Measurements from ENCODE around the gene SLIRP.

Gene SLIRP

DNA sequence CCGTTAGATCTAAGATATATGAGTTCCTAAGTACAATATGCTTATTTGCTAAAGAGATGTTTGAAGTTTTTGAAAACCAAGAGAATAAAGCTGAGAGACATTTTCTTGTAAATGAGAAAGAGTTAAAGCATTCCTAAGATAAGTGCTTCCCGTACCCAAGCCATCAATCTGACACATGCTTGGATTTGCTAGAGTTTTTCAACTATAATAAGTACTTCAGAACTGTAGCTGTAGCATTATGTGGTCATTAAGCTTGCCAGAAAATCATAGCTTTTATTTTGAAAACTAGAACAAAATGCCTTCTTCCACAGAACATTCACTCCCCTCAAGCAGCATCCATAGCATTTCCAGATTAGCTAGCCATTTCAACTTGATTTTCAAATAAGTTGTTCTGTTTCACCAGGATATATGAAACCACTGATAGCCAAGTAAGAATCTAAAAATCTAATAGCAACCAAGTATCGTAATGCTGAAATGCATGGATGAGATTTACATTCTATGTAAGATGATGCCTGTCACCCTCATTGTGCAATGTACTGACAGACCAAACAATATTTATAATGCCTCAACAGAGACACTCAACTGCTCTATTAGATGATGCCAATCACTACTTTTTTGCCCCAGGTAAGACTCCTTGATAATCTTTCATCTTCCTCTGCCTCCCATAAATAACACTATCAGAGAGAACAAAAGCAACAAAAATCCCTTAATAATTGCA is 45.1 kb downstream of the SLIRP start:
- Histone ChIP-seq H3K9me3 (ENCODE audit: insufficient read depth, low read depth, low read length) (no peaks in the 10 kb centered on the region), H3K4me2 (ENCODE audit: low read depth, low read length, poor library complexity, severe bottlenecking) (peak overlapping the region; percentile 53), H2AFZ (ENCODE audit: low read length) (no peak overlapping the region), H3K9me2 (replicated peaks; ENCODE audit: low read depth, low read length) (no peaks in the 10 kb centered on the region), H3K4me1 (ENCODE audit: insufficient read depth, low read length, poor library complexity, severe bottlenecking) (peaks cover 18% of the 10 kb centered on the region), H3K79me2 (ENCODE audit: insufficient read depth, low read length) (peaks cover 53% of the 10 kb centered on the region), H3K27me3 (ENCODE audit: insufficient read depth, low read length, poor library complexity, severe bottlenecking) (no peaks in the 10 kb centered on the region), H3K4me3 (ENCODE audit: low read length, poor library complexity, severe bottlenecking) (peak overlapping the region; percentile 35), H3F3A (ENCODE audit: low read depth) (no peaks in the 10 kb centered on the region), H3K9ac (ENCODE audit: low read depth, low read length, poor library complexity, severe bottlenecking) (peak overlapping the region; percentile 12), H3K36me3 (ENCODE audit: insufficient read depth, low read length) (peaks cover 46% of the 10 kb centered on the region), H4K20me1 (ENCODE audit: insufficient read depth, low read length, poor library complexity, severe bottlenecking) (peaks cover 40% of the 10 kb centered on the region)
- TF ChIP-seq EZH2phosphoT487 (IDR thresholded peaks at IDR 0.05; ENCODE audit: borderline replicate concordance): no peak
- TF ChIP-seq, protein P1, sequence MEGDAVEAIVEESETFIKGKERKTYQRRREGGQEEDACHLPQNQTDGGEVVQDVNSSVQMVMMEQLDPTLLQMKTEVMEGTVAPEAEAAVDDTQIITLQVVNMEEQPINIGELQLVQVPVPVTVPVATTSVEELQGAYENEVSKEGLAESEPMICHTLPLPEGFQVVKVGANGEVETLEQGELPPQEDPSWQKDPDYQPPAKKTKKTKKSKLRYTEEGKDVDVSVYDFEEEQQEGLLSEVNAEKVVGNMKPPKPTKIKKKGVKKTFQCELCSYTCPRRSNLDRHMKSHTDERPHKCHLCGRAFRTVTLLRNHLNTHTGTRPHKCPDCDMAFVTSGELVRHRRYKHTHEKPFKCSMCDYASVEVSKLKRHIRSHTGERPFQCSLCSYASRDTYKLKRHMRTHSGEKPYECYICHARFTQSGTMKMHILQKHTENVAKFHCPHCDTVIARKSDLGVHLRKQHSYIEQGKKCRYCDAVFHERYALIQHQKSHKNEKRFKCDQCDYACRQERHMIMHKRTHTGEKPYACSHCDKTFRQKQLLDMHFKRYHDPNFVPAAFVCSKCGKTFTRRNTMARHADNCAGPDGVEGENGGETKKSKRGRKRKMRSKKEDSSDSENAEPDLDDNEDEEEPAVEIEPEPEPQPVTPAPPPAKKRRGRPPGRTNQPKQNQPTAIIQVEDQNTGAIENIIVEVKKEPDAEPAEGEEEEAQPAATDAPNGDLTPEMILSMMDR (conservative IDR thresholded peaks at IDR 0.05; ENCODE audit: low read length): no peak

DNA sequence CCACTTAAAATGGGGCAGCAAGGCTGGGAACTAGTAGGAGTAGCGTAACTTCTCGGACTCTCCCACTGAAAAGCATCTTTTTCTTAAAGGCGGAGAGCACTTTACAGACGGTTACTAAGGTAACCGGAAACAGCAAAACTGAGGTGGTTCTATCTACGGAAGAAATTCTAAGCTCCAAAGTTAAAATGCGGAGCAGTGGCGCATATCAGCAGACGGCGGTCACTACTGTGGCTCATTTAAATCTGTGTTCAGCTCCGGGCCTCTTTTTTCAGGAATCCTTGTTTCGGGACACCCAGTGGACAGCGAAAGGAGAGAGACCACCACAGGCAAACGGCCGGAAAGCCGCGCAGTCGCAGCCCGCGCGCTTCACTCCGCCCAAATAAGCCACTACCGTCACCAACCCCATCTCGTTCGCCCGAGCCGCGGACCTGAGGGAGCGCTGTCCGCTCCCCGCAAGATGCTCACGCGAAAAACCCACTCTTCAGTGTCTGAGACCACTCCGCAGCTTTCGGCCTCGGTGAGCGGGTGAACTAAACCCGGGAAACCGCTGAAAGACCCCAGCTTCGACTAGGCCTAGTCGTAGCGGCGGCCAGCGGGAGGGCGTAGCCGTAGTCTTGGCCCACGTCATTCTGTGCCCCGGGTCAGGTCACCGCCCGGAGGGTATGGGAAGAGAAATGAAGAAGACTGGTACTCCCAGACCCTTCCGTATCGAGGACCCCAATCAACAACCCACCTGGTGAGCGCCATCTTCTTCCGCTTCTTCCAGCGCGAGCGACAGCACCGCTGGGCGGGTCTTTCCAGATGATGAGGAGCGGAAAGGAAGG is 52.7 kb downstream of the SLIRP start, which contains the start of gene SNW1:
TSS of gene SNW1 (minus strand) at position 776 of the 824 bp plus-strand sequence. CDS start at position 747, 29 bp downstream.
- TF ChIP-seq EZH2phosphoT487 (IDR thresholded peaks at IDR 0.05; ENCODE audit: borderline replicate concordance): no peak
- TF ChIP-seq, protein P1 (conservative IDR thresholded peaks at IDR 0.05; ENCODE audit: low read length): no peak
- Histone ChIP-seq H3K36me3 (ENCODE audit: insufficient read depth, low read length) (no peaks in the 10 kb centered on the region), H3F3A (ENCODE audit: low read depth) (no peaks in the 10 kb centered on the region), H3K9me3 (ENCODE audit: insufficient read depth, low read depth, low read length) (no peaks in the 10 kb centered on the region), H2AFZ (ENCODE audit: low read length) (peak within 1 kb of the TSS; percentile 100), H3K9me2 (replicated peaks; ENCODE audit: low read depth, low read length) (no peaks in the 10 kb centered on the region), H3K4me1 (ENCODE audit: insufficient read depth, low read length, poor library complexity, severe bottlenecking) (peaks cover 38% of the 10 kb centered on the region), H3K27me3 (ENCODE audit: insufficient read depth, low read length, poor library complexity, severe bottlenecking) (no peaks in the 10 kb centered on the region), H3K4me2 (ENCODE audit: low read depth, low read length, poor library complexity, severe bottlenecking) (peak within 1 kb of the TSS; percentile 100), H3K79me2 (ENCODE audit: insufficient read depth, low read length) (peaks cover 52% of the 10 kb centered on the region), H4K20me1 (ENCODE audit: insufficient read depth, low read length, poor library complexity, severe bottlenecking) (peaks cover 44% of the 10 kb centered on the region), H3K9ac (ENCODE audit: low read depth, low read length, poor library complexity, severe bottlenecking) (peak within 1 kb of the TSS; percentile 87), H3K4me3 (ENCODE audit: low read length, poor library complexity, severe bottlenecking) (peak within 1 kb of the TSS; percentile 97)

DNA sequence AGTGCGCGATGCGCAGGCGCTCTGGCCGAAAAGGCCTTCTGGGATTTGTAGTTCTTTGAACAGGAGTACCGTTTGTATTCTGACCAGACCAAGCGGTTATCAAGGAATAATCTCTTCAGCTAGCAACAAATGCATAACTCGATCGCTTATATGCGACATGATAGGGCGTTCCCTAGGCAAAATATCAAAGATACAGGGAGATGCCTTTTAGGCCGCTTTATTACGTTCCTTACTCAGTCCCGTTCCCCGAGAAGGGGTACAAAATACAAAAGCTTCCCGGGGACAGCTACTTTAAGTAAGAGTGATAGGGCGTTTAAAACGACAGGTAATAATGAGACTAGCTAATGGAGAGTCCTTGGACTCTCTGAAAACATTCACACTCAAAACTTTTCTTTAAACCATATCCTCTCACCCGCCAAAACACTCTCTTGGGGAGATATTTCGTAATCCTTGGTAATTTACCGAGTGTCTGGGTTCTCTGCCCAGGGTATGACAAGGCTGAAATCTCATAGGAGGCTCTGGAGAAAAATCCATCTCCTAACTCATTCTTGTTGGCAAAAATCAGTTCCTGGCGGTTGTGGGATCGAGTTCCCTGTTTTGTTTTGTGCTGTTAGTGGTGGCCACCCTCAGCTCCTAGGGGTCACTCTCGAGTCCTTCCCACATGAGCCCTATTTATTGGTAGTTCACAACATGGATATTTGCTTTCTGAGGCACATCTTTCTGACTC is 53.5 kb downstream of the SLIRP start:
- Histone ChIP-seq H3K79me2 (ENCODE audit: insufficient read depth, low read length) (peaks cover 44% of the 10 kb centered on the region), H3K27me3 (ENCODE audit: insufficient read depth, low read length, poor library complexity, severe bottlenecking) (no peaks in the 10 kb centered on the region), H3K9ac (ENCODE audit: low read depth, low read length, poor library complexity, severe bottlenecking) (peak overlapping the region; percentile 87), H4K20me1 (ENCODE audit: insufficient read depth, low read length, poor library complexity, severe bottlenecking) (peaks cover 39% of the 10 kb centered on the region), H3K9me3 (ENCODE audit: insufficient read depth, low read depth, low read length) (no peaks in the 10 kb centered on the region), H3F3A (ENCODE audit: low read depth) (no peaks in the 10 kb centered on the region), H3K4me3 (ENCODE audit: low read length, poor library complexity, severe bottlenecking) (peak overlapping the region; percentile 97), H3K4me1 (ENCODE audit: insufficient read depth, low read length, poor library complexity, severe bottlenecking) (peaks cover 38% of the 10 kb centered on the region), H3K36me3 (ENCODE audit: insufficient read depth, low read length) (no peaks in the 10 kb centered on the region), H3K9me2 (replicated peaks; ENCODE audit: low read depth, low read length) (no peaks in the 10 kb centered on the region), H2AFZ (ENCODE audit: low read length) (peak overlapping the region; percentile 100), H3K4me2 (ENCODE audit: low read depth, low read length, poor library complexity, severe bottlenecking) (peak overlapping the region; percentile 99)
- TF ChIP-seq EZH2phosphoT487 (IDR thresholded peaks at IDR 0.05; ENCODE audit: borderline replicate concordance): no peak
- TF ChIP-seq, protein P1 (conservative IDR thresholded peaks at IDR 0.05; ENCODE audit: low read length): peak; percentile 54
